Prostate gland (tissue), 2 donors: ENCODE data around the gene CBLL2. TPM values are rescaled to one million over a fixed set of nuclear protein-coding genes. Genes with fewer than 3 reads are reported as not detected.

Experiments
- DNase-seq: peaks from one replicate; pipeline ENCODE4 v3.0.0-alpha.2; 2019; ENCODE audit warnings: low spot score
- H3K27ac ChIP-seq, 2 donors: fragments of 200-600 bp; sonication (generic); 2 replicates each; pipeline ENCODE4 v1.5.1; 2017 to 2019
- H3K27me3 ChIP-seq: fragments of 200-600 bp; sonication (generic); replicated peaks from 2 replicates; pipeline ENCODE4 v1.5.1; 2019; ENCODE audit not compliant: insufficient read depth
- H3K36me3 ChIP-seq, 2 donors: fragments of 200-600 bp; sonication (generic); 1 replicate in 1 of 2; 2 replicates in 1 of 2; pipeline versions ENCODE4 v1.5.1 to v1.8.1; 2017 to 2019
- H3K4me1 ChIP-seq: fragments of 200-600 bp; sonication (generic); replicated peaks from 2 replicates; pipeline ENCODE4 v1.5.1; 2019
- H3K4me3 ChIP-seq, 2 donors: fragments of 200-600 bp; sonication (generic); 2 replicates each; pipeline ENCODE4 v1.5.1; 2017 to 2019
- H3K9me3 ChIP-seq: fragments of 200-600 bp; sonication (generic); 2 replicates; pipeline ENCODE4 v1.5.1; 2017
- POLR2A ChIP-seq: fragments of 450-650 bp; IDR thresholded peaks from one replicate; pipeline ENCODE4 v1.6.1; 2016; ENCODE audit warnings: antibody characterized with exemption, mild to moderate bottlenecking
- POLR2AphosphoS5 ChIP-seq: sonication (generic); formaldehyde crosslinking; IDR thresholded peaks from one replicate; pipeline ENCODE4 v1.6.1; 2017; ENCODE audit warnings: antibody characterized with exemption
- WGBS: methylation state at CpG from one replicate; pipeline ENCODE4 v1.1.5; 2018; 5-methylcytosine and 5-hydroxymethylcytosine counted together
- intact Hi-C: fragments of 100-400 bp; cut with DNase I; formaldehyde crosslinking; loops from one replicate; pipeline ENCODE4 v1.14.2; 2022
- total RNA-seq, 2 donors: library from RNA; depleted of rRNA; stranded (reverse); fragments of >200 nt; gene quantifications; one replicate each; pipeline ENCODE4 v1.1.0, GENCODE V29; 2016
- TF ChIP-seq, protein P1 (sequence below), 4 experiments: fragments of 200-600 bp in 2 of 4; fragments of 450-650 bp in 2 of 4; sonication (generic) in 2 of 4; IDR thresholded peaks; 1 replicate in 3 of 4; 2 replicates in 1 of 4; pipeline ENCODE4 v1.5.1; 2016 to 2019; ENCODE audit warnings: antibody characterized with exemption in 4 of 4, mild to moderate bottlenecking in 2 of 4, moderate library complexity in 2 of 4

CBLL2 gene
- total RNA-seq, 2 donors from 2014 or later, result 0.45 TPM; not detected in 1

DNA sequence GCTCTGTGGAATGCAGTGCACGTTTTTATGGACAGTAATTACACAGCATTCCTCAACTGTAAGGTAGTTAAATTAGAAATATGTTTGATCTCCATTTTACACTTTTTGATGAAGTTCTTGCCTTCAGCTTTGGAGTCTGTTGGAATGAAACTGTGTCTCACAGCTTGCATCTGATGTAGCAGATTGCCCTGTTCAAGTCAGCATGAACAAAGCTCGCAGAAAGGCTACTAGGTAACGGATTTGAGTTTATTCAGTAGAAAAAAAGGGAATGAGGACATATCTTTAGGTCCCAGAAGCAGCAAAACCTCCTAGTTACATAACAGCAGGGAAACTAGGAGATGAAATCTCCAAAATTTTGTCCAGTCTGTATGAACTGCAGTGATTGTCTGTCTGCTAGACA, 24.3 kb upstream of the CBLL2 start:
- H3K36me3 ChIP-seq, result no peaks in the 10 kb centered on the region

GRCh38 chrX:22249371-22249770, 23.3 kb upstream of the CBLL2 start:
- no peaks in the 10 kb centered on the region for H3K9me3 ChIP-seq
- no peak for TF ChIP-seq POLR2A
- TF ChIP-seq POLR2AphosphoS5, result no peak
- TF ChIP-seq, protein P1, sequence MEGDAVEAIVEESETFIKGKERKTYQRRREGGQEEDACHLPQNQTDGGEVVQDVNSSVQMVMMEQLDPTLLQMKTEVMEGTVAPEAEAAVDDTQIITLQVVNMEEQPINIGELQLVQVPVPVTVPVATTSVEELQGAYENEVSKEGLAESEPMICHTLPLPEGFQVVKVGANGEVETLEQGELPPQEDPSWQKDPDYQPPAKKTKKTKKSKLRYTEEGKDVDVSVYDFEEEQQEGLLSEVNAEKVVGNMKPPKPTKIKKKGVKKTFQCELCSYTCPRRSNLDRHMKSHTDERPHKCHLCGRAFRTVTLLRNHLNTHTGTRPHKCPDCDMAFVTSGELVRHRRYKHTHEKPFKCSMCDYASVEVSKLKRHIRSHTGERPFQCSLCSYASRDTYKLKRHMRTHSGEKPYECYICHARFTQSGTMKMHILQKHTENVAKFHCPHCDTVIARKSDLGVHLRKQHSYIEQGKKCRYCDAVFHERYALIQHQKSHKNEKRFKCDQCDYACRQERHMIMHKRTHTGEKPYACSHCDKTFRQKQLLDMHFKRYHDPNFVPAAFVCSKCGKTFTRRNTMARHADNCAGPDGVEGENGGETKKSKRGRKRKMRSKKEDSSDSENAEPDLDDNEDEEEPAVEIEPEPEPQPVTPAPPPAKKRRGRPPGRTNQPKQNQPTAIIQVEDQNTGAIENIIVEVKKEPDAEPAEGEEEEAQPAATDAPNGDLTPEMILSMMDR (IDR thresholded peaks at IDR 0.05), result no peak
- intact Hi-C loops, result no loop called here
- no peaks in the 10 kb centered on the region for H3K4me1 ChIP-seq
- no peaks in the 10 kb centered on the region for H3K27me3 ChIP-seq
- DNase-seq, result no peak
- no peaks in the 10 kb centered on the region for H3K36me3 ChIP-seq
- no peak overlapping the region for H3K4me3 ChIP-seq
- H3K27ac ChIP-seq, result no peak overlapping the region
- 61% methylated on average over 2 of the region's 2 CpGs for WGBS

More for the DNA sequence above, 24.3 kb upstream of the CBLL2 start:
- H3K9me3 ChIP-seq, result no peaks in the 10 kb centered on the region
- 72% methylated on average over 3 of the region's 3 CpGs for whole genome bisulfite sequencing
- TF ChIP-seq, protein P1 (IDR thresholded peaks at IDR 0.05), result no peak
- no peak for TF ChIP-seq POLR2A
- TF ChIP-seq POLR2AphosphoS5, result no peak
- no peak overlapping the region for H3K4me3 ChIP-seq
- no peaks in the 10 kb centered on the region for H3K27me3 ChIP-seq
- H3K27ac ChIP-seq, result no peak overlapping the region
- no peak for DNase-seq
- no peaks in the 10 kb centered on the region for H3K4me1 ChIP-seq
- intact Hi-C loops, result no loop called here

GRCh38 chrX:22268706-22269105, 4.0 kb upstream of the CBLL2 start:
- no peaks in the 10 kb centered on the region for H3K27me3 ChIP-seq
- TF ChIP-seq, protein P1 (IDR thresholded peaks at IDR 0.05), result no peak
- no peak for TF ChIP-seq POLR2A
- no peak for TF ChIP-seq POLR2AphosphoS5
- no peaks in the 10 kb centered on the region for H3K9me3 ChIP-seq
- WGBS, result 57% methylated on average over 6 of the region's 6 CpGs
- H3K36me3 ChIP-seq, result no peaks in the 10 kb centered on the region
- H3K27ac ChIP-seq, result no peak overlapping the region
- no peak overlapping the region for H3K4me3 ChIP-seq
- H3K4me1 ChIP-seq, result no peaks in the 10 kb centered on the region
- no peak for DNase-seq
- intact Hi-C loops, result no loop called here

GRCh38 chrX:22273714-22274317, 1.1 kb downstream of the CBLL2 start:
- H3K27ac ChIP-seq, result no peak overlapping the region
- H3K4me1 ChIP-seq, result no peaks in the 10 kb centered on the region
- H3K4me3 ChIP-seq, result no peak overlapping the region
- no peaks in the 10 kb centered on the region for H3K36me3 ChIP-seq
- 98% methylated on average over 15 of the region's 15 CpGs for WGBS
- intact Hi-C loops, result no loop called here
- TF ChIP-seq, protein P1 (IDR thresholded peaks at IDR 0.05), result no peak
- TF ChIP-seq POLR2AphosphoS5, result no peak
- no peak for TF ChIP-seq POLR2A
- DNase-seq, result no peak
- no peaks in the 10 kb centered on the region for H3K27me3 ChIP-seq
- H3K9me3 ChIP-seq, result no peaks in the 10 kb centered on the region

DNA sequence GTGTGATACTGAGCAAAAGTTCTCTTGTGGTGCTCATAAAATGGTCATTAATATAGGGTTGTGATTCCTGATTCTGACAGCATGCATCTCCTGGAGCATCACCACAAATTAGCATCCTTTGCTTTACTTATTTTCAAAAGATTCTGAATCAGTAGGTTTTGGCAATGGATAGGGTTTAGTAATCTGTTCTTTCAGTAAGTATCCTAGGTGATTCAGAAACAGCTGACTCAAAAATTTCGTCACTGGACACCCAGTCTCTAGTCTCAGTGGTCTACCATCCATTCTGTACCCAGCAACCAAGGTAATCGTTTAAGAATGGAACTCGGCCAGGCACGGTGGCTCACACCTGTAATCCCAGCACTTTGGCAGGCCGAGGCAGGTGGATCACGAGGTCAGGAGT, 4.1 kb downstream of the CBLL2 start:
- Histone ChIP-seq H3K27me3 (no peaks in the 10 kb centered on the region), H3K27ac (no peak overlapping the region), H3K4me3 (no peak overlapping the region), H3K36me3 (no peaks in the 10 kb centered on the region), H3K4me1 (no peaks in the 10 kb centered on the region), H3K9me3 (no peaks in the 10 kb centered on the region)
- intact Hi-C loops, result no loop called here
- no peak for DNase-seq
- 90% methylated on average over 6 of the region's 6 CpGs for WGBS
- TF ChIP-seq, protein P1 (IDR thresholded peaks at IDR 0.05), result no peak
- TF ChIP-seq POLR2AphosphoS5 (no peak), POLR2A (no peak)
